Large intestine (tissue), 3 donors: ENCODE measurements around the gene KIAA1328. TPM values are rescaled to one million over a fixed set of nuclear protein-coding genes. Genes with fewer than 3 reads are reported as not detected.
"Not testable (repeated sequence)": the region's sequence is repeated elsewhere in the genome, so short reads cannot be mapped to it uniquely, and the experiment has no call there.

Experiments used
- DNase-seq, 2 donors: peaks; one replicate each; pipeline versions ENCODE4 v3.0.0 to v3.0.0-alpha.2; 2013
- H3K27ac ChIP-seq: one replicate; pipeline ENCODE4 v1.5.1; 2013; ENCODE audit warnings: low read length
- H3K27me3 ChIP-seq: 2 replicates; pipeline ENCODE4 v1.6.1; 2013; ENCODE audit warnings: low read length; ENCODE audit not compliant: control insufficient read depth, insufficient read depth
- H3K36me3 ChIP-seq: 2 replicates; pipeline ENCODE4 v1.6.1; 2013; ENCODE audit warnings: low read length; ENCODE audit not compliant: control insufficient read depth, insufficient read depth
- H3K4me1 ChIP-seq: one replicate; pipeline ENCODE4 v1.6.1; 2013; ENCODE audit warnings: low read length; ENCODE audit not compliant: control insufficient read depth, insufficient read depth
- H3K4me3 ChIP-seq: one replicate; pipeline ENCODE4 v1.5.1; 2013; ENCODE audit warnings: low read length
- H3K9me3 ChIP-seq: one replicate; pipeline ENCODE4 v1.6.1; 2013; ENCODE audit warnings: mild to moderate bottlenecking, low read depth, low read length, moderate library complexity; ENCODE audit not compliant: control insufficient read depth
- WGBS: methylation state at CpG from one replicate; pipeline ENCODE4 v1.1.5; 2013; ENCODE audit warnings: low lambda C conversion rate; ENCODE audit not compliant: insufficient coverage; 5-methylcytosine and 5-hydroxymethylcytosine counted together
- polyA plus RNA-seq: library from polyadenylated mRNA; unstranded; fragments of 120-200 nt; gene quantifications from one replicate; pipeline ENCODE4 v1.2.1, GENCODE V29; 2013

KIAA1328 gene
- polyA plus RNA-seq, 1 donor = 7.0 TPM

DNA sequence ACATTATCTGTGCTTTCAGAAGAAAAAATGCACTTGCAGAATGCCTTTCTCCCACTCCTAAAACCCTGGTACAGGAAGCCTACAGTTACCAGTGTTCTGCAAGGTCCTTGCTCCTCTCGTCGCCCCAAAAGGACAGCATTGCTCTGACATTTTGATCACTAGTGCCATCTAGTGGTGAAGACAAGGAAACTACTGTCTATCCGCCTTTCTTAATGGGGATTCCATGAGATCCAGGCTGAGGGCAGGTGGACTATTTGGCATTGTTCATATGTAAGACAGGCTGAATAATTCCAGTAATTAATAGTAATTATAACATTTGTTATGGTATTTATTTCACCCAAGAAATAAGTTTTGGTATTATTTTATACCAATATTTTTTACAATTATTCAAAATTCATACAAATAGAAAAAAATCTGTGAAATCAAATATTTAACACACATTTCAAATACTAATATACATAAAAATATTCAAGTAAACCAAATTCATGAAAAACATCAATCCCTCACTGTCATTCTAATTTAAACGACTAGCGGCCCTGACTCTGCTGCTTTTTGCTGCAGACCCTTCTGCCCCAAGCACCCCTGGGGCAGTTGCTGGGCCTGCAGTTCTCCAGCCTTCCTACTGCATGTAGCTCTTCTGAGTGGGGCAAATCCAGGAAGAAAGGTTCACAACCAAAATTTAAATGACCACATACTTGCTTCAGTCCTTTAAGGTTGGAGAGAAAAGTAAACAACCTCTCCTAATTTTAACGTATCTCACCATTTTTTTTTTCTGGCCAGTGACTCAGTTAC lies 19.1 kb upstream of the KIAA1328 start:
- H3K27ac ChIP-seq = no peak overlapping the region
- no peaks in the 10 kb centered on the region for H3K27me3 ChIP-seq
- H3K4me1 ChIP-seq = peaks cover 3% of the 10 kb centered on the region
- peak; percentile 37 to 49 for DNase-seq
- no peaks in the 10 kb centered on the region for H3K9me3 ChIP-seq
- 100% methylated on average over 1 of the region's 6 CpGs for WGBS
- H3K36me3 ChIP-seq = peaks cover 54% of the 10 kb centered on the region
- H3K4me3 ChIP-seq = no peak overlapping the region

GRCh38 chr18:36811430-36811829 lies 17.5 kb upstream of the KIAA1328 start:
- 100% methylated on average over 1 of the region's 3 CpGs for WGBS
- Histone ChIP-seq H3K27me3 (no peaks in the 10 kb centered on the region), H3K36me3 (peaks cover 43% of the 10 kb centered on the region), H3K4me3 (no peak overlapping the region), H3K4me1 (peaks cover 3% of the 10 kb centered on the region), H3K9me3 (no peaks in the 10 kb centered on the region), H3K27ac (no peak overlapping the region)
- no peak for DNase-seq

DNA sequence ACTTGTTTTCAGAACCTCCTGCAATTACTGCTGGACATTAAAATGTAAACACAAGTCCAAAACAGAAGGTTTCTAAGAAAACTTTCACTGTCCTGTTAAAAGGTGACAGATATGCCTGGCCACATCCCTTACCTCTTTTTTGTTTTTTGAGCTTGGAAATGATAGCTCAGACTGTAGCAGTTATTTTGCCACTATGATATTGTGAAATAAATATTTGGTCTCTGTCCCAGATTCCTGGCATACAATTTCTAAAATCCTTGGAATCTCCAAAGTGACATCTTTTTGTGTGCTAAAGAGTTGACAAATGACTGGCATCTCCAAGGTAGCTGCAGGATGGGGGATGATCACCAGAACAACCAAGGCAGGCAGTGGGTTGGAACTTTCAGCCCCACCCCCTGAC lies 17.0 kb upstream of the KIAA1328 start:
- Histone ChIP-seq H3K4me1 (peaks cover 3% of the 10 kb centered on the region), H3K4me3 (no peak overlapping the region), H3K36me3 (peaks cover 43% of the 10 kb centered on the region), H3K27ac (no peak overlapping the region), H3K27me3 (no peaks in the 10 kb centered on the region), H3K9me3 (no peaks in the 10 kb centered on the region)
- DNase-seq = no peak

- WGBS = no CpG with 5 or more reads among the region's 3 CpGs
- no peak for DNase-seq
- peaks cover 43% of the 10 kb centered on the region for H3K36me3 ChIP-seq
- H3K4me1 ChIP-seq = peaks cover 3% of the 10 kb centered on the region
- no peaks in the 10 kb centered on the region for H3K9me3 ChIP-seq
- no peak overlapping the region for H3K27ac ChIP-seq
- H3K27me3 ChIP-seq = no peaks in the 10 kb centered on the region
- no peak overlapping the region for H3K4me3 ChIP-seq
These were observed 16.2 kb upstream of the KIAA1328 start for GRCh38 chr18:36812678-36813077.

DNA sequence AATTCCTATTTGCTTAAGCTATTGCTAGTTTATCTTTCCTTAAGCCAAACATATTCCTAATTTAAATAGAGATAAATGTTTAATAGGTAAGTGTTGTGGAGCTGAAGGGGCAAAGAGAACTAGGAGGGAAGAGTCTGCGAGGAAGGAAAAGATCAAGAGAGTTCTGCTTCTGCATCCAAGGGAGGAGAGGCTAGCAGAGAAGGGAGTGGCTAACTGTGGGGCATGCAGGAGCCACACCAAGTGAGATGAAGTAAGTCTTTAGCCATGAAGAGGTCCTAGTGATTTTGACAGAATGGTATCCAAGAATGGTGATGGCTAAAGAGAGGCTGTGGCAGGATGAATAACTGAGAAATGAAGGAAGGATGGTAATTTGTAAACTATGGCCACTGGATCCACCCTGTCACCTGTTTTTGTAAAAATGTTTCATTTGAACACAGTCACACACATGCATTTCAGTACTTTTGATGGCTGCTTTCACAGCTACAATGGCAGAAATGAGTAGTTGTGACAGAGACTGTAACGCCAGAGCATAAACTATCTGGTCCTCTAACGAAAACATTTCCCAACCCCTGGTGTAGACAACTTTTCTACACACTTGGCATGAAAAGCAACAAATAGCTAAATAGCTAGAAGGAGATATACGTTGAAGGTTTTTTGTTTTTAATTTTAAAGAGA lies 15.7 kb upstream of the KIAA1328 start:
- no peak for DNase-seq
- no peak overlapping the region for H3K4me3 ChIP-seq
- peaks cover 43% of the 10 kb centered on the region for H3K36me3 ChIP-seq
- H3K27ac ChIP-seq = no peak overlapping the region
- H3K27me3 ChIP-seq = no peaks in the 10 kb centered on the region
- no peaks in the 10 kb centered on the region for H3K9me3 ChIP-seq
- WGBS = 93% methylated on average over 3 of the region's 4 CpGs
- H3K4me1 ChIP-seq = peaks cover 3% of the 10 kb centered on the region

DNA sequence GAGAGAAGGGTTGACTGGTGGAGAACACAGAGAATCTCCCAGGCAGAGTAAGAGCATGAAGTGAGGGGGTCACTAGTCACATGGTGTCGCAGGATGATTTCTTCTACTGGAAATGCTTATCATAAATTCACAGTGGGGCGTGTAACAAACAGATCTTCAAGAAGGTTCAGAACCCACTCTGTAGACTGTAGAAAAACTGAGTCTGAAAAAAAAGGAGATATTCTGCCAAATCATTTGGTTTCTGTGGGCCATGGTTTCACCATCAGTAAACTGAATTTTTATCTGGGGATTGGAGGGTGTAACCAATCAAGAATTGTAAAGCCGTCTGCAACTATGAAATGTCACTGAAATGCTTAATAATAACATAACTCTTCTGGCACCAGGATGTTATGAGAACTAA lies 15.1 kb upstream of the KIAA1328 start:
- 50% methylated on average over 1 of the region's 3 CpGs for WGBS
- DNase-seq = no peak

DNA sequence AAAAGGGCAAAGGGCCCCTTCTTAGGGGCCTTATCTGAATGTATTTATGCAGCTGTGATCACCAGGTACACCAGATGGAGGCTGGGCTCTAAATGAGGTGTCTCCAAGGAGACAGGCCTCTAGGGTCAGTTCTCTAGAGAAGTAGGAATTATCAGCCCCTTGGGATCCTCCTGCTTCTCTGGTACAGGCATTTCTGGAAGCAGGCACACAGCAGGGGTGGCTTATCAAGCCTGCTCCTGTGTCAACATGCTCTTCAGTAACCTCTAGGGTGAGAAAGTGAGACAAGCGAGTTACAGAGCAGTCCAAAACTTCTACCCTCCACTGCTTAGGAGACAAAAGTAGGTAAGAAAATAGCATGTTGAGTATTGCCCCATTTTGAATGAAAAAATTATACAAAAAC lies 13.9 kb upstream of the KIAA1328 start:
- peaks cover 46% of the 10 kb centered on the region for H3K36me3 ChIP-seq
- H3K27me3 ChIP-seq = no peaks in the 10 kb centered on the region
- no peak overlapping the region for H3K27ac ChIP-seq
- no peaks in the 10 kb centered on the region for H3K9me3 ChIP-seq
- no peak overlapping the region for H3K4me3 ChIP-seq
- DNase-seq = no peak
- 43% methylated on average over 1 of the region's 1 CpG for WGBS
- no peaks in the 10 kb centered on the region for H3K4me1 ChIP-seq

More for the DNA sequence above, 15.1 kb upstream of the KIAA1328 start:
- no peaks in the 10 kb centered on the region for H3K9me3 ChIP-seq
- peaks cover 3% of the 10 kb centered on the region for H3K4me1 ChIP-seq
- H3K4me3 ChIP-seq = no peak overlapping the region
- no peak overlapping the region for H3K27ac ChIP-seq
- H3K27me3 ChIP-seq = no peaks in the 10 kb centered on the region
- peaks cover 46% of the 10 kb centered on the region for H3K36me3 ChIP-seq

DNA sequence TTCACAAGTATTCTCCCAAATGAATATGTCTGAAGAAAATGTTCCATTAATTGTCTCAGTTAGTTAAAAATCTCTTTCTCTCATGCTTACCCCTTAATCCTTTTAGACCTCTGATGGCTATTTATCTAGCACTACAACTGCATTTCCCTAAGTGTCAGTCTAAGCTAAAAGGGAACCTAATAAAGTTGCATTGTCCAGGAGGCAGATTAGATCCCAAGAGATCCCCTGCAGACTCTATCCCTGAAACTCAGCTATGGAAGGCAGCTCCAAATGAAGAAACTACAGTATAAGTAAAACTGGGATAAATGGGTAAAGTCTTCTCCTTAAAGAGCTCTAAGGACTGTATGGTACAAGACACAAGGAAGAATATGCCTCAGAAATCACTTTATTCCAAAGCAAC lies 12.8 kb upstream of the KIAA1328 start:
- H3K9me3 ChIP-seq = not testable (repeated sequence)

DNA sequence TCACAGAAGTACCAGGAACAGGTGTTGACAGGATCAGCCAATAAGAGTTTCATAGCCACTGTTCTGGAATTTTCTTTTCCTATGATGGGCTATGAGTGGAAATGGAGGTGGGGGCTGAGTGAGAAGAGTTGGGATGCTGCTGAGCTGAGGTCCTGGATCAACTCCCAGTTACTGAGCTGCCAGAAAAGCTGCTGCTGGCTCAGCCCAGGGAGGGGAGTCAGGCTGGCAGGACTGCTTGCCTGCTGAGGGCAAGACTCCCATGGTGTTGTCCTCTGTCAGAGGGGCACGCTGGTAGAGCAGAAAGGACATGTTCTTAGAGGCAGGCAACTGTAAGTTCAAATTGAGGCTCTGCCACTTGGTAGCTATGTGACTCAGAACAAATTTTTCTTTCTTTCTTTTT lies 11.9 kb upstream of the KIAA1328 start:
- no peak for DNase-seq
- Histone ChIP-seq H3K4me3 (no peak overlapping the region), H3K36me3 (peaks cover 38% of the 10 kb centered on the region), H3K9me3 (no peaks in the 10 kb centered on the region), H3K4me1 (no peaks in the 10 kb centered on the region), H3K27me3 (no peaks in the 10 kb centered on the region), H3K27ac (no peak overlapping the region)
- WGBS = no CpG with 5 or more reads among the region's 1 CpG

More for the DNA sequence above, 12.8 kb upstream of the KIAA1328 start:
- H3K4me1 ChIP-seq, H3K27me3 ChIP-seq, DNase-seq, H3K4me3 ChIP-seq, H3K27ac ChIP-seq: not testable (repeated sequence)
- peaks cover 41% of the 10 kb centered on the region for H3K36me3 ChIP-seq

- Histone ChIP-seq H3K4me3 (no peak overlapping the region), H3K27me3 (no peaks in the 10 kb centered on the region), H3K27ac (no peak overlapping the region), H3K4me1 (no peaks in the 10 kb centered on the region), H3K36me3 (peaks cover 29% of the 10 kb centered on the region), H3K9me3 (no peaks in the 10 kb centered on the region)
- no peak for DNase-seq
- no CpG with 5 or more reads among the region's 3 CpGs for WGBS
These were observed 10.3 kb upstream of the KIAA1328 start for GRCh38 chr18:36818652-36819051.

GRCh38 chr18:36819621-36820020 lies 9.3 kb upstream of the KIAA1328 start:
- Histone ChIP-seq H3K9me3 (no peaks in the 10 kb centered on the region), H3K4me1 (no peaks in the 10 kb centered on the region), H3K27me3 (no peaks in the 10 kb centered on the region), H3K4me3 (no peak overlapping the region), H3K27ac (no peak overlapping the region), H3K36me3 (peaks cover 24% of the 10 kb centered on the region)
- DNase-seq = no peak
